ENCODE data around the gene KCNJ18.
"Not testable (repeated sequence)": the region's sequence is repeated elsewhere in the genome, so short reads cannot be mapped to it uniquely, and the experiment has no call there.

Gene KCNJ18

GRCh38 chr17:21737015-21737580, 44.8 kb downstream of the KCNJ18 start:
- not testable (repeated sequence) for DNase-seq

- DNase-seq = not testable (repeated sequence)
Observed at GRCh38 chr17:21738241-21738640, 45.9 kb downstream of the KCNJ18 start.

GRCh38 chr17:21738877-21739474, 46.7 kb downstream of the KCNJ18 start:
- DNase-seq = not testable (repeated sequence)

GRCh38 chr17:21739485-21739884, 47.2 kb downstream of the KCNJ18 start:
- DNase-seq = not testable (repeated sequence)

DNA sequence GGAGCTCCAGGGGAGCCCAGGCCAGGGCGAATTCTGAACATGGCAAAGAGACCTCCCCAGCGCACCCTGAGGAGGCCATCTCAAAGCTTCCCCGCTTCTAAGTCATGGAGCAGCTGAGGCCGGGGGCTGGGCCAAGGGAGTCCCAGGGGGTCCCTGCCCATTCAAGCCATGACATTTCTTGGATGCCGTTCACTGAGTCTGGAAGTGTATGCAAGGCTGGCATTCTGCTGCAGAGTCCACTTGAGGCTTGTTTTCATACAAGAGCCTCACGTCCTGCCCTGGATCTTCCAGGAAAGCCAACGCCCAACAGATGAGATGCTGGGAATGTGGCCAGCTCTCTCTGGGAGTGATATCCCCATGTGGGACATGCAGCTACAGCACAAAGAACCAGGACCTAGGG, 48.5 kb downstream of the KCNJ18 start:
- DNase-seq = not testable (repeated sequence)

- not testable (repeated sequence) for DNase-seq
Observed at GRCh38 chr17:21741520-21741919, 49.2 kb downstream of the KCNJ18 start.

GRCh38 chr17:21742326-21742725, 50.0 kb downstream of the KCNJ18 start:
- DNase-seq = no peak

DNA sequence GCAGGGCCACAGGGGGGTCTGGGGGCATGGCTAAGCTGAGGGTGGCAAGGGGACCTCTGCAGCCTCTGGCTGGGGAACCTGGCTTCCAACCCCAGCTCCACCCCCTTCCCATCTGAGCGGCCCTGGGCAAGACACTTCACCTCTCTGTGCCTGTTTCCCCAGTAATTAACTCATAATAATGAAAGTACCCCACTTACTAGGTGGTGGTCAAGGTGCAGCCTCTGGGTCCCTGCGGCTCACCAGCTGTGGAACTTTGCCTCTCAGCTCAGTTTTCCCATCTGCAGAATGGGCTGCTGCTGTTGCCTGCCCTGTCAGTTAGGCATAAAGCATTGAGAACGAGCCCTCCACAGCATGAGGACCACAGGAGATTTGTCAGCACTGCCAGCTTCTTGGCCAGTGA, 51.8 kb downstream of the KCNJ18 start:
- not testable (repeated sequence) for DNase-seq

DNA sequence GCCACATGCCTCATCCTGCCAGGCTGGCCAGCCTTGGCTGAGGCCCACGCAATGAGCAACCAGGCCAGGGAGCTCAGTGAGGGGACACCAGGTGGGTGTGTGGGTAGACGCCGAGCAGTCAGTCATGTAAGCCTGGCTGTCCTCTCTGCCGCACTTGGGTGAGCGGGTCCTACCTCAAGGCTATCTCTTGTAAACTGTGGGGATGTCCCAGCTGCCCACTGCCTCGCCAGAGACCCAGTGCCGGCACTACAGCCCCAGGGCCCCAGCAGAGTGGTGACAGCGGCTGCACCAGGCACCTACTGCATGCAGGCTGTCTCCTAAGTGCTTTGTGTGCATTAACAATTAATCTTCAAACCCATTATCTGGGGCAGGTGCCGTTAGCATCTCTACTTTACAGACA, 52.3 kb downstream of the KCNJ18 start:
- DNase-seq = not testable (repeated sequence)

- not testable (repeated sequence) for DNase-seq
Observed at GRCh38 chr17:21745385-21746054, 53.2 kb downstream of the KCNJ18 start.

DNA sequence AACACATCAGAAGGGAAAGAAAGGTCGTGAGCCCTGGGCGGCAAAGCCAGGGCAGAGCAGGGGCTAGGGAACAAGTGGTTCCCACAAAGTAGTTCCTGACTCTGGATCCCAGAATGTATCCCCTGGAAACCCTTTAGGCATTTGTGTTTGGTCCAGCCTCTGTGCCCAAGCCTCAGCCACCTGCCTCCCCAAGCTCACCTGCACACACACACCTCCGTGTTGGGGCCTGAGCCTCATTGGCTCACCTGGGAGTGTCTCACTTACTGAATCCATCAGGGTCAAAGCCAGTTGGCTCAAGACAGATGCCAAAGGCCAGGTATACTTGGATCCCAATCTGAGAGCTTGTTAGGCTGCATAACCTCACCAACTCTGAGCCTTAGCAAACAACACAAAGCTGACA, 54.1 kb downstream of the KCNJ18 start:
- DNase-seq = not testable (repeated sequence)

DNA sequence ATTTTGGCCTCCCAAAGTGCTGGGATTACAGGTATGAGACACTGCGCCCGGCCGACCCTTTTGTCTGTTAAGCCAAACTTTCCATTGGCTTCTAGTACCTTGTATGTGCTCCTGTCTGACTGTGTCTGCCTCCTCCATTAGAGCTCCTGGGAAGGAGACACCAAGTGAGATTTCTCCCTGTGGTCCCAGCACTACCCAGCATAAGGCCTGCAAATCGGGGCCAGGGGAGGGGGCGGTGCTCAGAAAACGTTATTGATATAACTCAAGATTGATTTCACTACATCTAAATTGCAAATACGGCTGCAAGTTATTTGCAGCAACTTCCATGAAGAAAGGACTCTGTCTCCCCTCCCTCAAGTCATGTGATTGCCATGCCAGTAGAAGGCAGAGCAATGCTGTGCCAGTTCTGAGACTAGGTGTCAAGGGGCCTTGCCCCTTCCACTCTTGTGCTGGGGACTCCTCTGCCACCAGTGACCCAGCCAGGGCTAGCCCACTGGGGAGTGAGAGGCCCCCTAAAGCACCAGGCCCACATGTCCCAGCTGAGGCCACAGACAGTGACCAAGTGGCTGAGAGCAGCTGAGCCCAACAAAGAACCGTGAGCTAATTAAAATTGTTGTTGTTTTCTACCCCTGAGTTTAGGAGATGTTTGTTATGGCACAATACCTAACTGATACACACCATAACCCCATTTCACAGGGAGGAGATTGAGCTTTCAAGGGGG, 55.0 kb downstream of the KCNJ18 start:
- DNase-seq = not testable (repeated sequence)

- not testable (repeated sequence) for DNase-seq
Observed at GRCh38 chr17:21748686-21749085, 56.4 kb downstream of the KCNJ18 start.

DNA sequence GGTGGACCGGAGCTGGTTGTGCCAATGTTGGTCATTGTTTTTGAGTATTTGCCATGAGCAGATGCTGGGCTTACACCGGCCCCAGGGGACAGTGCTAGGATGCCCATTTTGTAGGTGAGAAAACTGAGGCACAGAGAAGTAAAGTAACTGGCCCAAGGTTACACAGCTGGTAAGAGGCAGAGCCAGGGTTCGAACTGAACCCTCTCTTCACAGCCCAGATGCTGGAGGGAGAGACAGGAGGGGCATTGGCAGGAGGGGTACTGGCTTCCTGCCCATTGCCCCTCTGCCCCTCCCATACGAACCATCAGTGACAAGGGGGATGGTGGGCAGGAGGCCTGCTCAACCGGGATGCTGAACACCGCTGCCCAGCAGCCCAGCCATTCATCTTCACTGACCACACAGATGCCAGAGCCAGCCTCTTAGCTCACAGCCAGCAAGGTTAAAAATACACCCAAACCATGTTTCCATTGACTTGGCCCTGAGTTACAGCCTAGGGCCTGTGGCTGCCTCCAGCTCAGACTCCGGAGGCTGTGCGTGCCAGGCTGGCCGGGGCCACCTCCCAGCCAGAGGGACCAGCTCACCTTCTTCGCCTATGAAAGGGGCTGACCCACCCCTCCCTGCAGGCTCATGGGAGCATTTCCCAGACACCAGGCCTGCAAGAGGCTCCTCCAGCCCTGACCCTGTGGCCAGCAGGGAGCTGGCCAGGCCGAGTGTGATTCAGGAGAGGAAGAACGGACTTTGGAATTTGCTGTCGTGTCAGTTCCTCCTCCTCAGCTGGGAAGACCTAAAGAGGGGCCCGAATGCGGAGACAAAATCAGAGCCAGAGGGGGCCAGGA, 57.6 kb downstream of the KCNJ18 start:
- DNase-seq = not testable (repeated sequence)

DNA sequence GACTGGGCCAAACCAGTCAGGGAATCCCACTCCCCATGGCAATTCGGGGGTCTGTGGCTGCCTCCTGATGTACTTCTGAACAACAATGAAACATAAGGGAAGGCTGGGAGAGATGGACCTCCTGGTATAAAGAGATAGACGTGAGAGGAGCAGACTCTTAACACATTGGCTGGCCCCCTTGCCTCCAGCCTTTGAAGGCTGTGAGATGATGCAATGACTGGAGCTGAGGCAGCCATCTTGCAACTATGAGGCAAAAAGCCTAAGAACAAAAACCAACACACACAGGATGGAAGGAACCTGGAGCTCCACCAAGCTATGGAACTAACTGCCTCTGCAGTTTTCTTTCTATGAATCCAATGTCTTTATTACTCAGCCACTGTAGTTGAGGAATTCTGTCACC, 58.8 kb downstream of the KCNJ18 start:
- DNase-seq = not testable (repeated sequence)

All from activated CD4-positive, alpha-beta T cell treated with anti-CD3 and anti-CD28 coated beads, Interleukin-2, amount 50 U/mL, for 48 hours (primary cell).